GM10266 (cell line): ENCODE results near the gene HTRA3.

Experiments used
- DNase-seq: peaks from one replicate; pipeline ENCODE4 v3.0.0; 2012; ENCODE audit errors: extremely low spot score
- TF ChIP-seq, protein P1 (sequence below): IDR thresholded peaks from 2 replicates; pipeline ENCODE4 v1.5.1; 2012; ENCODE audit warnings: mild to moderate bottlenecking, low read depth; ENCODE audit not compliant: control insufficient read depth, insufficient read depth; ENCODE audit errors: missing control alignments

HTRA3 gene

DNA sequence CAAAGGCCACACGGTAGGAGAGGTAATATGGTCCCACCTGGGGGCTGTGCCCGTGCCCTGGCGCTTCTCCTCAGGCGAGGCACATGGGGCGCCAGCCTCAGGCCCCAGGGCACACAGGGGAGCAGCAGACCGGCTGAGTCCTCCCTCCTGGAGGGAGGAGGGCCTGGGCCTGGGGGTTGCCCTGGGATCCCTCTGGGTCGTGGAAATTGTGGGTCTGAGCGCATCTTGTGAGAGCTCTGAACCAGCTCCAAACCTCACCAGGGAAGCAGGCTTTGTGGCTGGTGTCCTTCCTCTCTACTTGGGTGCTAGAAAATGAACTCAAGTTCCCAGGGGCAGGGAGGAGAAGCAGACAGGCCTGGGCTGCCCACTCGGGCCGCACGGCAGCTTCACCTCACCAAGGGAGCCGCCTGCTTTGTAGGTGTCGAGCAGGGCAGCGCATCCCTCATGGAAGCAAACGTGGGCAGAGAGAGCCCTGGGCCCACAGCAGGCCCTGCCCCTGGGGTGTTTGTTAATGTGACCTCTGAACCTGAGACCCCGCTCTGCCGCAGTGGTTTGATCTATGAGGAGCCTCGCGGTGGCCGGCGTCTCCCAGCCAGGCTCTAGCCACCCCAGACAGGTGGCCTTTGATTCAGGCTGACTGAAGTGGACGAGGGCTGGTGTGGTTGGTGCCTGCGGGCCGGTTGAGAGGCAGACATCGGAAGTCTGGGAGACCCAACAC, 10.8 kb downstream of the HTRA3 start:
- no peak for DNase-seq
- TF ChIP-seq, protein P1, sequence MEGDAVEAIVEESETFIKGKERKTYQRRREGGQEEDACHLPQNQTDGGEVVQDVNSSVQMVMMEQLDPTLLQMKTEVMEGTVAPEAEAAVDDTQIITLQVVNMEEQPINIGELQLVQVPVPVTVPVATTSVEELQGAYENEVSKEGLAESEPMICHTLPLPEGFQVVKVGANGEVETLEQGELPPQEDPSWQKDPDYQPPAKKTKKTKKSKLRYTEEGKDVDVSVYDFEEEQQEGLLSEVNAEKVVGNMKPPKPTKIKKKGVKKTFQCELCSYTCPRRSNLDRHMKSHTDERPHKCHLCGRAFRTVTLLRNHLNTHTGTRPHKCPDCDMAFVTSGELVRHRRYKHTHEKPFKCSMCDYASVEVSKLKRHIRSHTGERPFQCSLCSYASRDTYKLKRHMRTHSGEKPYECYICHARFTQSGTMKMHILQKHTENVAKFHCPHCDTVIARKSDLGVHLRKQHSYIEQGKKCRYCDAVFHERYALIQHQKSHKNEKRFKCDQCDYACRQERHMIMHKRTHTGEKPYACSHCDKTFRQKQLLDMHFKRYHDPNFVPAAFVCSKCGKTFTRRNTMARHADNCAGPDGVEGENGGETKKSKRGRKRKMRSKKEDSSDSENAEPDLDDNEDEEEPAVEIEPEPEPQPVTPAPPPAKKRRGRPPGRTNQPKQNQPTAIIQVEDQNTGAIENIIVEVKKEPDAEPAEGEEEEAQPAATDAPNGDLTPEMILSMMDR: no peak

DNA sequence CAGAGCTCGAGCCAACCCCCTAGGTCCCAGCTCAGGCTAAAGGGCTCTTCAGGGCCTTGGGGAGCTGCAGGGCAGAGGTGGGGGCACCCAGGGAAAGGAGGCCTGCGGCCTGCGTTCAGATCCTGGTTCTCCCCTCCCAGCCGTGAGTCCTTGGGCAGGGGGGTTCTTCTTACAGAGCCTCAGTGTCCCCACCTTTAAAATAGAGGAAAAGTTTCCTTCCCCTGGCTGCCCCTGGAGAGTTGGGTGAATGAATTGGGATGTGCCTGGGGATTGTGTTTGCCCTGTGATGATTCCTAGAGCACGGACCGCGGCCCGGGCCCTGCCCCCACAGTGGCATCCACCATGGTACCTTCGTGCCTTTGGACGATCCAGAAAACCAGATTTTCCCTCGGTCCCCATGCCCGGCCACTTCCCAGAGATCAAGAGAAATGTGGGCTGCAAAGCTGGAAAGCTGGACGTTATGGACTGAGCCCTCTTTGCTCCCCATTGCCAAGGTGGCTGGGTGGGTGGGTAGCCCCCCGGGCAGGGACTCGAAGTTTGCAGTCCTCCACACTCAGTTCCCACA, 11.4 kb downstream of the HTRA3 start:
- TF ChIP-seq, protein P1: no peak
- DNase-seq: no peak

DNA sequence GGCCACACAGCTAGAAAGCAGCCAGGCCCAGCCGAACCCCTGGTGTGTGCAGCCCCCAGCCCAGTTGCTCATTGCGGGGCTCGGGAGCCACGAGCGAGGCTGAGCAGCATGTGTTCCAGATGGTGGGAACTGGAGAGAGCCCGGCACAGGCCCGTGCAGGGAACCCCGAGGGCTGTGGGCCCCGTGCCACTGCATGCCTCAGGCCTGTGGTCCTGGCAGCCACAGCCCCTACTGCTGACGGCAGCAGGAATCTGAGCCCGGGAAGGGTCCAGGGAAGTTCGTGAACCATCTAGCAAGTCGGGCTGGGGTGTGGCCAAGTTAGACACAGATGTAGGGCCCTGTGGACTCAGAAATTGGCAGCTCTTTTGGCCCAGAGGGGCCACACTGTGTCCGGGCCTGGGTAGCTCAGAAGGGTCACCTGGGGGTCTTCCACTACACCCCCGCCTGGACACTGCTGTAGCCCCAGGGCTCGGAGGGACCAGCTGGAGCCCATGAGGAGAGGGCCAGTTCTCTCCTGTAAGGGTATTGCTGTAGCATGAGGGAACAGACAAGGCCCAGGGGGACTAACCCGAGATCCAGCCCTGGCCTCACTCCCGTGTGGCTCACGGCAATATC, 12.1 kb downstream of the HTRA3 start:
- DNase-seq: no peak

DNA sequence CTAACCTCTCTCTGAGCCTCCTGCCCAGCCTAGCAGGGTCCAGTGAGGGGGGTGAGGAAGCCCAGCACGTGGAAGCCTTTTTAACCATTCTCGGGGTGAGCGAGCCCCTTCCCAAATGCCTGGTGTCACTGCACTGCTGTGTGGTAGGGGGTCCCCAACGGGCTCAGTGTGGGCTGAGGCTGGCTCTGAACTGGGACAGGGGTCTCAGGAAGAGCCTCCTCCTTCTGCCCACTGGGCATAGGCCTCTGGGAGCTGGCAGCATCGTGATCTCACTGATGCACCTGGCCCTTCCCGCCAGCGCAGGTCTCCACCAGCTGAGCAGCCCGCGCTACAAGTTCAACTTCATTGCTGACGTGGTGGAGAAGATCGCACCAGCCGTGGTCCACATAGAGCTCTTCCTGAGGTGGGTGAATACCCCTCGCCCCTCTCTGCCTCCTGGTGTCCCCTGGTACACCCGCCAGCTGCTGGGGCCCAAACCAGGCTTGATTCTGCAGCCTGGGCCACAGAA, 12.6 kb downstream of the HTRA3 start:
- DNase-seq: no peak
- TF ChIP-seq, protein P1: no peak

More for the DNA sequence above, 12.1 kb downstream of the HTRA3 start:
- TF ChIP-seq, protein P1: no peak

DNA sequence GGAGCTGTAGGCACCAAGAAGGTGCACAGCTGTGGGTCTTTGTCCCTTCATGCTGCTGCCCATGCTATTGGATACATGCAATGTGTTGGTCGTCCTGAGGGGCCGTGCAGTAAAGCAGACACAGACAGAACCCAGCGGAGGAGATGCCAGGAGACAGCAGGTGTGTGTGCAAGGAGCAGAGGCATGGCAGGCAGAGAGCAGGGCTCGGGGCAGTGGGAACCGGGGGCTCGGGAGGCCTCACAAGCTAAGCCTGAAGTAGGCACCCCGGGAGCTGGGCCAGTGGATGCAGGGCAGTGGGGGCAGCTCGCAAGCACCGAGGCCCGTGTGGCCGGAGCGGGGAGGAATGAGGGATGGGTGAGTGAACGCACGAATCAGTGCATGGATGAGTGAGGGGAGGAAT, 13.2 kb downstream of the HTRA3 start:
- TF ChIP-seq, protein P1: no peak

DNA sequence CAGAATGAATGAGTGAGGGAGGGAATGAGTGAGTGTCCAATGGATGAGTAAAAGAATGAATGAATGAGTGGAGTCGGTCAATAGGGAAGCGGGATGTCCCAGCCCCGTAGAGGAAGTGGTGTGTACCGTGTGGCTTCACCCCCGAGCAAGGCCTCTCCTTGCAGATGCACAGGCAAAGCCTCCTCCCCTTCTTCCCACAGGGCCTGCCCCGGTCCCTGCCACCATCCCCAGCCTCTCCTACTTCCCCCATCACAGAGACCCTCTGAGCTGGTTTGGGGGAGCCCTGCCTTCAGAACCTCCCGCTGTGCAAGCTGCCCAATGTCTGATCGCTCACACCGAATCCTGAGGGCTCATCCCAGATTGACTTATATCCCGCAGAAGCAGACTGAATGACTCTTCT, 13.6 kb downstream of the HTRA3 start:
- DNase-seq: no peak
- TF ChIP-seq, protein P1: no peak

More for the DNA sequence above, 13.2 kb downstream of the HTRA3 start:
- no peak for DNase-seq
